T-cell (primary cell): ENCODE measurements around the gene OXTR. TPM values are rescaled to one million over a fixed set of nuclear protein-coding genes. Genes with fewer than 3 reads are reported as not detected.

Experiments used
- ATAC-seq, 4 experiments: fragments of 200-7000 bp in 3 of 4; fragments of 150-1000 bp in 1 of 4; cut with Tn5 transposase; replicated peaks in 1 of 4; 1 replicate in 3 of 4; 2 replicates in 1 of 4; pipeline ENCODE4 v1.10.0; 2021; ENCODE audit warnings: moderate library complexity in 3 of 4, mild to moderate bottlenecking in 2 of 4, moderate number of reproducible peaks in 1 of 4
- CTCF ChIA-PET, 2 donors: fragments of 300-600 bp; sonication (Branson Sonifier 250); formaldehyde crosslinking; loops; one replicate each; lab custom pipeline; 2022; ENCODE audit warnings: antibody characterized with exemption in 2 of 2; lab: Charles Lee
- POLR2A ChIA-PET, 2 donors: fragments of 300-600 bp; sonication (Branson Sonifier 250); formaldehyde crosslinking; loops; one replicate each; lab custom pipeline; 2022; ENCODE audit warnings: antibody characterized with exemption in 2 of 2; lab: Charles Lee
- DNase-seq, 35 experiments: peaks; one replicate each; pipeline versions ENCODE4 v3.0.0 to v3.0.0-alpha.2; 2013 to 2023
- H3K27ac ChIP-seq: one replicate; pipeline ENCODE4 v1.5.1; 2013; ENCODE audit warnings: low read length
- H3K27me3 ChIP-seq, 2 experiments: replicated peaks in 1 of 2; 1 replicate in 1 of 2; 2 replicates in 1 of 2; pipeline versions ENCODE4 v1.6.1 to v1.7.0; 2013; ENCODE audit warnings: low read length in 1 of 2, mixed read lengths in 1 of 2; ENCODE audit not compliant: control insufficient read depth in 2 of 2, insufficient read depth in 2 of 2; ENCODE audit errors: extremely low read depth in 1 of 2
- H3K36me3 ChIP-seq, 2 donors: 1 replicate in 1 of 2; 2 replicates in 1 of 2; pipeline versions ENCODE4 v1.6.1 to v1.7.0; 2013; ENCODE audit warnings: low read length in 1 of 2; ENCODE audit not compliant: control insufficient read depth in 2 of 2, insufficient read depth in 1 of 2; ENCODE audit errors: extremely low read depth in 1 of 2
- H3K4me1 ChIP-seq, 2 experiments: 1 replicate in 1 of 2; 2 replicates in 1 of 2; pipeline versions ENCODE4 v1.6.1 to v1.7.0; 2013; ENCODE audit warnings: low read length in 2 of 2, mixed read lengths in 1 of 2; ENCODE audit not compliant: insufficient read depth in 2 of 2, control insufficient read depth in 1 of 2; ENCODE audit errors: extremely low read depth in 1 of 2
- H3K4me3 ChIP-seq, 2 donors: 1 replicate in 1 of 2; 2 replicates in 1 of 2; pipeline versions ENCODE4 v1.5.1 to v1.7.0; 2013; ENCODE audit warnings: mild to moderate bottlenecking in 2 of 2, low read length in 1 of 2, moderate library complexity in 1 of 2; ENCODE audit not compliant: control insufficient read depth in 1 of 2; ENCODE audit errors: extremely low read depth in 1 of 2
- H3K9me3 ChIP-seq: 2 replicates; pipeline ENCODE4 v1.7.0; 2013
- H3K27ac Mint-ChIP-seq, 2 donors: one replicate each; pipeline ENCODE4 v1.8.0; 2020 to 2021; ENCODE audit warnings: mild to moderate bottlenecking in 2 of 2, mixed read lengths in 2 of 2
- H3K27me3 Mint-ChIP-seq, 2 donors: one replicate each; pipeline ENCODE4 v1.8.0; 2021 to 2022; ENCODE audit warnings: mixed read lengths in 2 of 2
- H3K36me3 Mint-ChIP-seq: one replicate; pipeline ENCODE4 v1.8.0; 2021; ENCODE audit warnings: mixed read lengths
- H3K4me1 Mint-ChIP-seq, 3 donors: one replicate each; pipeline ENCODE4 v1.8.0; 2020 to 2022; ENCODE audit warnings: mixed read lengths in 3 of 3, mild to moderate bottlenecking in 1 of 3
- H3K4me3 Mint-ChIP-seq, 3 donors: one replicate each; pipeline ENCODE4 v1.8.0; 2020 to 2022; ENCODE audit warnings: mild to moderate bottlenecking in 3 of 3, mixed read lengths in 3 of 3, moderate library complexity in 3 of 3
- H3K9me3 Mint-ChIP-seq, 3 donors: one replicate each; pipeline ENCODE4 v1.8.0; 2020 to 2022; ENCODE audit warnings: mixed read lengths in 3 of 3
- WGBS: methylation state at CpG from one replicate; pipeline ENCODE4 v1.1.5; 2013; ENCODE audit warnings: missing lambda C conversion rate; ENCODE audit not compliant: insufficient coverage; 5-methylcytosine and 5-hydroxymethylcytosine counted together
- total RNA-seq, 35 experiments: library from RNA in 6 of 35; stranded (reverse) in 6 of 35; fragments of 120-200 nt in 1 of 35; gene quantifications; one replicate each; pipeline versions ENCODE4 v1.2.1 to v1.2.4 and lab custom pipeline; 2013 to 2026

Gene OXTR
- total RNA-seq, 5 donors from 2014 or later (not counting 1 experiment from before 2014, with no cell fraction given) = 0.10 to 0.63 (median 0.18) TPM

DNA sequence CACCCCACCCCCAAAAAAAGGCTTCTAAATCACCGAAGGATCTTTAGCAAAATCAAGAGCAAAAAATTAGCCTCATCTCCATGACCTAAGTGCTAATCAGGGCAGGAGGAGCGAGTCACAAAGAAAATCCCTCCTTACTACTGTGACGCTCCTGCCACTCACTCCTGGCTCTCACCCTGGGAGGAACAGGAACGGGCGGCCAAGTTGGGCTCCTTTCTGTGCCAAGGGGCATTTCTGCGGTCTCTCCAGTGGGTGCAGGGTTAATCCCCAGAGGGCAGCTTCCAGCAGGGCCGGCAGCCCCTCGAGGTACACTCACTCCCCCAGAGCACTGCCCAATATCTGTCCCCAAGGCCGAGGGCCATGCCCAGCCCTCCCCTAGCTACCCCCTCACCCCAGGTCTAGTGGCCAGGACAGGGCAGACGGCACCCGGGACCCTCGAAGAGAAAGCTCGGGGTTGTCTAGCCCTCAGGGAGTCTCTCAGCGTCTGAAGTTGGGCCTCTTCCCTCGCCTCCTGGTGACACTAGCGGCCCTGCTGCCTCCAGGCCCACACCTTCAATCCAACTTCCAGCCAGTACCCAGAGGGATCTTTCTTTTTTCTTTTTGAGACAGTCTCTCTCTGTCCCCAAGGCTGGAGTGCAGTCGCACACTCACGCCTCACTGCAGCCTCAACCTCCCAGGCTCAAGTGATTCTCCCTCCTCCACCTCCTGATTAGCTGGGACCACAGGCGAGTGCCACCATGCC lies 35.1 kb downstream of the OXTR start:
- ChIA-PET POLR2A (no interaction called here), CTCF (interaction anchor here in 1 of 2 donors (0.5 kb wide), 1 partner anchor 18 kb away, joined by 3 read pairs; no protein-coding TSS in a partner anchor)
- no peaks in the 10 kb centered on the region for H3K36me3 ChIP-seq
- H3K4me3 ChIP-seq = no peak overlapping the region
- peaks cover 3 to 7% of the 10 kb centered on the region in 2 donors for H3K27me3 Mint-ChIP-seq
- H3K4me3 Mint-ChIP-seq = no peak overlapping the region
- 83% methylated on average over 13 of the region's 19 CpGs for WGBS
- ATAC-seq (no peak), DNase-seq (no peak)
- no peaks in the 10 kb centered on the region for H3K9me3 ChIP-seq
- H3K4me1 ChIP-seq = no peaks in the 10 kb centered on the region
- H3K36me3 Mint-ChIP-seq = no peaks in the 10 kb centered on the region
- H3K27ac Mint-ChIP-seq = no peak overlapping the region
- peaks cover 0 to 20% of the 10 kb centered on the region in 2 experiments for H3K27me3 ChIP-seq
- H3K9me3 Mint-ChIP-seq = no peaks in the 10 kb centered on the region
- H3K27ac ChIP-seq = no peak overlapping the region
- no peaks in the 10 kb centered on the region for H3K4me1 Mint-ChIP-seq

DNA sequence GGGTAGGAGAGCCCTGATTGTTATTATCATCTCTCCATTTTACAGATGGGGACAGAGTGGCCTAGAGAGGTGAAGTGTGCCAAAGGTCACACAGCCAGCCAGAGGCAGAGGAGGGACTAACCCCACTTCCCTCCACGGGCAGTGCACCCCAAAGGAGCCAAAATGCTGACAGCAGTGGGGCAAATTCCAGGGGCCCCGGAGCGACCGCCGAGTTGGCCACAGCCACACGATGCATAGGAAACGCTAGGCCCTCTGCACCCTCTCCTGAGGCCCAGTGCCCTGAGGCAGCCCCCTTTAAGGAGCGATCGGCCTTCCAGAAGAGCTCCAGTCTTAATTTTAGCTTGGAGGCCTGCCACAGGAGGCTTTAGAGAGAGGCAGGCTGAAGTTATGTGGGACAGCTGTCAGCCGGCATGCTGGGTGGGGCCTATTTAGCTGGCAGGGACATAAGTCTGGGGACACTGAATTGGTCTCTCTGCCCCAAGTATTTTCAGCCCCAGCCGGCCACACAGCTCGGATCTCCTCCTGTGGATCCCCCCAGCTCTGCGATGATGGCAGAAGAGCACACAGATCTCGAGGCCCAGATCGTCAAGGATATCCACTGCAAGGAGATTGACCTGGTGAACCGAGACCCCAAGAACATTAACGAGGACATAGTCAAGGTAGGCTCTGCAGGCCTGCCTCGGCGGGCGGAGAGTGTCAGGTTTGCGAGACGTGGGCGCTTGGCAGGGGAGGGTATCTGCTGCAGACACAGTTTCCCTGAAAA lies 35.9 kb downstream of the OXTR start, which contains the start of gene CAV3:
CAV3 (plus strand) TSS at position 471 of the 763 bp plus-strand sequence; CDS start at position 546, 75 bp downstream.
- DNase-seq (no peak), ATAC-seq (no peak)
- no peaks in the 10 kb centered on the region for H3K9me3 ChIP-seq
- peaks cover 0 to 20% of the 10 kb centered on the region in 2 experiments for H3K27me3 ChIP-seq
- 87% methylated on average over 15 of the region's 23 CpGs for WGBS
- no peak within 1 kb of the TSS for H3K27ac ChIP-seq
- H3K36me3 ChIP-seq = no peaks in the 10 kb centered on the region
- no peak within 1 kb of the TSS for H3K4me3 ChIP-seq
- CTCF ChIA-PET = no interaction called here
- Mint-ChIP-seq H3K36me3 (no peaks in the 10 kb centered on the region), H3K27ac (no peak within 1 kb of the TSS), H3K27me3 (peaks cover 3 to 7% of the 10 kb centered on the region in 2 donors), H3K4me3 (no peak within 1 kb of the TSS), H3K4me1 (no peaks in the 10 kb centered on the region), H3K9me3 (no peaks in the 10 kb centered on the region)
- H3K4me1 ChIP-seq = no peaks in the 10 kb centered on the region
- POLR2A ChIA-PET = no interaction called here

DNA sequence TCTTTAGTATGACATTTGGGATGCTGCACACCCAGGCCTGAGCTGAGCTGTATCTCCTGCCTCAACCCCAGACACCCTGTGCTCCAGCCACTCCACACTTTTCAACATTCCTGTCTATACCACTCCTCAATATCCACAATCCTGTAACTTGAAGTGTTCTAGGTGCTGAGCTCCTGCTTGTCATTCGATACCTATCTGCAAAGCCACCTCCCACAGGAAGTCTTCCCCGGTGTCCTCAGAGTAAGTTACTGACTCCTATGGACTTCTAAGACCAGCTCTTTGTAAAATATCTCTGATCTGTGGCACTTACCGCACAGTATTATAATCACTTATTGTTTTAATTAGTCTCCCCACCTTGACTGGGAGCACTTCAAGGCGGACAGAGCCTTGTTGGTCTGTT lies 37.0 kb downstream of the OXTR start:
- H3K4me1 ChIP-seq = no peaks in the 10 kb centered on the region
- ATAC-seq (no peak), DNase-seq (no peak)
- H3K9me3 ChIP-seq = no peaks in the 10 kb centered on the region
- WGBS = 50% methylated on average over 1 of the region's 4 CpGs
- CTCF ChIA-PET = no interaction called here
- Mint-ChIP-seq H3K4me1 (no peaks in the 10 kb centered on the region), H3K27me3 (peaks cover 3 to 7% of the 10 kb centered on the region in 2 donors), H3K9me3 (no peaks in the 10 kb centered on the region), H3K36me3 (no peaks in the 10 kb centered on the region), H3K4me3 (no peak overlapping the region), H3K27ac (no peak overlapping the region)
- H3K36me3 ChIP-seq = no peaks in the 10 kb centered on the region
- peaks cover 0 to 19% of the 10 kb centered on the region in 2 experiments for H3K27me3 ChIP-seq
- H3K27ac ChIP-seq = no peak overlapping the region
- POLR2A ChIA-PET = no interaction called here
- H3K4me3 ChIP-seq = no peak overlapping the region

DNA sequence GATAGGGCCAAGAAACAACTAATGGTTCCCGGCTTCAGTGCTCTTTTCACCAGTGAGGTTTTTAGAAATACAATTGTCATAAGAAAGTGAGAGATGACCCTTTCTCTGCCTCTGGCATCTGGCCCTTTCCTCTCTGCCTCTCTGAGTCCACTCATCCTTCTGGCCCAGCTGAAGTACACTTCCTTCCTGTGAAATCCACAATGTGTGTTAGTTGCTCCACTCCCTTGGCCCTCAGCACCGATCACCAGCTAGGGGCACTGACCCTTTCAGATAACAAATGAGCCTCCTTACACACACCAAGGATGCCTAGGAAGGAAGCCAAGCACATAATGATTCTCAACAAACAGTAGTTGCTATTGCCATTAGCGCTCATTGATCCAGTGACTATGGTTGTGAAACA lies 38.8 kb downstream of the OXTR start:
- ATAC-seq = no peak
- Mint-ChIP-seq H3K9me3 (peaks cover 0 to 6% (median 4%) of the 10 kb centered on the region in 3 donors), H3K36me3 (no peaks in the 10 kb centered on the region), H3K27me3 (peaks cover 3 to 4% of the 10 kb centered on the region in 2 donors), H3K27ac (no peak overlapping the region), H3K4me1 (no peaks in the 10 kb centered on the region), H3K4me3 (no peak overlapping the region)
- ChIA-PET CTCF (no interaction called here), POLR2A (no interaction called here)
- Histone ChIP-seq H3K4me3 (no peak overlapping the region), H3K27ac (no peak overlapping the region), H3K9me3 (no peaks in the 10 kb centered on the region), H3K36me3 (no peaks in the 10 kb centered on the region), H3K27me3 (peaks cover 0 to 17% of the 10 kb centered on the region in 2 experiments), H3K4me1 (no peaks in the 10 kb centered on the region)
- WGBS = 33% methylated on average over 1 of the region's 3 CpGs
- DNase-seq = no peak

DNA sequence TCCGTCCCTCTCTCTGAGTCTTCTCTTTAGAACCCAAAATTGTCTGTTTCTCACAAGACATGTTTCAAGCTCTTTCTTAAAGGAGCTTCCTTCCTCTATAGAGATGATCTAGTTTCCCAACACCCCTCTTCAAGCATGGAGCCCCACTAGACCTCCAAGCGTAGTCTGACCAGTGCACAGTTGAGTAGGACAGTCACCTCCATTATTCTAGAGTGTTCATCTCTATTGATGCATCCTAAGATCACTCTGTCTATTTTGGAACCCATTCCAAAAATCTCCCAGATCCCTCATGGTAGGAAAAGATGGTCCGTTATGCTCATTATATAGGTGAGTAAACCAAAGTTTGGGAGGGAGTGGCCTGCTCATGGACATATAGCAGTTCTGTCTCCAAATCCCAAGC lies 39.9 kb downstream of the OXTR start:
- Histone ChIP-seq H3K4me3 (no peak overlapping the region), H3K36me3 (no peaks in the 10 kb centered on the region), H3K27me3 (peaks cover 0 to 19% of the 10 kb centered on the region in 2 experiments), H3K4me1 (no peaks in the 10 kb centered on the region), H3K9me3 (no peaks in the 10 kb centered on the region), H3K27ac (no peak overlapping the region)
- Mint-ChIP-seq H3K27me3 (peaks cover 3% of the 10 kb centered on the region in 2 donors), H3K9me3 (peaks cover 0 to 9% (median 4%) of the 10 kb centered on the region in 3 donors), H3K4me1 (no peaks in the 10 kb centered on the region), H3K27ac (no peak overlapping the region), H3K36me3 (no peaks in the 10 kb centered on the region), H3K4me3 (no peak overlapping the region)
- CTCF ChIA-PET = no interaction called here
- ATAC-seq (no peak), DNase-seq (no peak)
- POLR2A ChIA-PET = no interaction called here
- 80% methylated on average over 1 of the region's 3 CpGs for WGBS

DNA sequence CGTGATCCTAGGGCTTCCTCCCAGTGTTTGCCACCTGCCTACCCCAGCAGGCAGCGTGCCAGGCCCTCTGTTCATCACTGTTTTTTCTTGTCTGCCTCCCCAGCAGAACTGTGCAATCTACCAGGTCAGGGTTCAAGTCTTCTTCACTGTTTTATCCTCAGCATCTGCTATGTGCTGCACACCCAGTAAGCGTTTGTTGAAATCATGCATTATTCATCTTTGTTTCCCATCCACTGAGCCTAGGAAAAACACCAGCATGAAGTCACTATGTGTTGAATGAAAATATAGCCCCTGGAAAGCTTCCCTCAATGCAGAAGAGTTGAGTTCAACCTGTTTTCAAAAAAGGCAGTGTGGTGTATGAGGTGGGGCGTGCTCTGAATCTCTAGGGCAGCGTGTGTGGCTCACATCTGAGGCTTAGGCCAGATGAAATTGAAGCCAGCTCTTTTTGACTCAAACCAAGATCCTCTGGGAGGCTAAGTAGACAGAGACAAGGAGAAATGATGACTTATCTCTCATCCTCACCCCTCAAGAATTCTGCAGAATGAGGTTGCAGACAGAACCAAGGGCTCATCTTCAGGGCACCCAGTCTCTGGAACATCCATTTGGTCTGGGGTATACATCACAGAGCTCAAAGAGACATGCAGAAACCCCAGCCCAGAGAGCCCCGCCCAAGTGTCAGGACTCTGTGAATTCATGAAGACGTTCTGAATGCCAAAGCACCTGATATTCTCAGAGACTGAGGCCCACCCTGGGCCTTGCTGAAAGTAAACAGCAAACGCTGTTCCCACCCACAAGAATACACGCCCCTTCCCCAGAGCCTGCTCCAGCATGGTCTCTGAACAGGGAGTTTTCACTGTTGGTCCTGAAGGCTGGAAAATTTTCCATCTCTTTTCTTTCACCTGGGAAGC lies 41.6 kb downstream of the OXTR start:
- DNase-seq (no peak), ATAC-seq (no peak)
- Mint-ChIP-seq H3K27me3 (peaks cover 0 to 3% of the 10 kb centered on the region in 2 donors), H3K4me1 (no peaks in the 10 kb centered on the region), H3K27ac (no peak overlapping the region), H3K9me3 (peaks cover 2 to 15% (median 4%) of the 10 kb centered on the region in 3 donors), H3K4me3 (no peak overlapping the region), H3K36me3 (no peaks in the 10 kb centered on the region)
- H3K27me3 ChIP-seq = peaks cover 0 to 13% of the 10 kb centered on the region in 2 experiments
- ChIA-PET CTCF (no interaction called here), POLR2A (no interaction called here)
- no peaks in the 10 kb centered on the region for H3K36me3 ChIP-seq
- no peak overlapping the region for H3K4me3 ChIP-seq
- 65% methylated on average over 4 of the region's 9 CpGs for WGBS
- no peak overlapping the region for H3K27ac ChIP-seq
- no peaks in the 10 kb centered on the region for H3K4me1 ChIP-seq
- H3K9me3 ChIP-seq = no peaks in the 10 kb centered on the region
